HG02973 (cell line): ENCODE data around the gene RBBP8.

Experiments used
- ATAC-seq: cut with Tn5 transposase; IDR thresholded peaks from one replicate; pipeline ENCODE4 v1.9.1; 2021; ENCODE audit warnings: moderate library complexity; ENCODE audit not compliant: unreplicated experiment

Gene RBBP8

DNA sequence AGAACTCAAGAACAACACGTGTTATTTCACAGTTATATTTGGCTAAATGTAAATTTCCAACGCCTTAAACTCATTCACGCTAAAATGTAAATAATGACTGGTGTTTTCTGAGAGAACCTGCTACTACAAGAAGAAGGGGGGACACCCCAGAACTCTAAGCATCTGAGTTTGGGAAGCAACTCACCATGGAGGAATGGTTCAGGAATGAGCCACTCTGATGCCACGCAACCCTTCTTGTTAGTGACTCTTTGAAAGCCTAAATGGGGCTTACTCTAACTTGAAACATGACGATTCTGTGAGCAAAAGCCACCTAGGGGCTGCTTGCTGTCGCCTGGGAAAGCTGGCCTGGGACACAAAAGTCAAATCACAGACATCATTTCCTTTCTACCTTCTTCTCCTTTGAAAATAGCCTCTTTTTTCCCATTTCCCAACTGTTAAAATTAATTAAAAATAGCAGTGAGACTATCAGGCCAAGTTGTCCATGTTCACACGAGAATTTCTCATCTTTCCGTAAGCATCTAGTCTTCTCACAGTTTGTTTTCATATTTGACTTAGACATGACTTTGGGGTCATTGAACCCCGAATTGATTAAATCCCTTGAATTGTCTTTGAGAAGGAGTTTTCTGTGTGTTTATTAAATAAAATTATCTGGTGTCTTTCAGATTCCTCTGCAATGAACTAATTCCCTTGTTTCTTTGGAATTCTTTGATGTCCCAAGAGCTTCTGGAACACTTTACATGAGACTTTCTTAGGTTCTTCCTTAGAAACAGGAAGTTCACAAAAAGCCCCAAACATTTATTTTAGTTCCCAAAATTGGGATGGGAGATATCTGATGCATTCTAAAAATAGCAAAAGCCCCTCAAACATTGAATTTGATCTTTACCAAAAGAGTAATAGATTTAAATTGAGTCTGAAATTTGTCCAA, 126.7 kb downstream of the RBBP8 start:
- ATAC-seq = no peak

DNA sequence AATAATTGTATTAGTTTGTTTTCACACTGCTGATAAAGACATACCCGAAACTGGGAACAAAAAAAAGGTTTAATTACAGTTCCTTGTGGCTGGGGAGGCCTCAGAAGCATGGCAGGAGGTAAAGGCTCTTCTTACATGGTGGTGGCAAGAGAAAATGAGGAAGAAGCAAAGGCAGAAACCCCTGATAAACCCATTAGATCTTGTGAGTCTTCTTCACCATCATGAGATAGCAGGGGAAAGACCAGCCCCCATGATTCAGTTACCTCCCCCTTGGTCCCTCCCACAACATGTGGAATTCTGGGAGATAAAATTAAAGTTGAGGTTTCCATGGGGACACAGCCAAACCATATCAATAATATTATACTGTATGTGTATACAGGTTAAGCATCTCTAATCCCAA, 128.9 kb downstream of the RBBP8 start:
- ATAC-seq = no peak

DNA sequence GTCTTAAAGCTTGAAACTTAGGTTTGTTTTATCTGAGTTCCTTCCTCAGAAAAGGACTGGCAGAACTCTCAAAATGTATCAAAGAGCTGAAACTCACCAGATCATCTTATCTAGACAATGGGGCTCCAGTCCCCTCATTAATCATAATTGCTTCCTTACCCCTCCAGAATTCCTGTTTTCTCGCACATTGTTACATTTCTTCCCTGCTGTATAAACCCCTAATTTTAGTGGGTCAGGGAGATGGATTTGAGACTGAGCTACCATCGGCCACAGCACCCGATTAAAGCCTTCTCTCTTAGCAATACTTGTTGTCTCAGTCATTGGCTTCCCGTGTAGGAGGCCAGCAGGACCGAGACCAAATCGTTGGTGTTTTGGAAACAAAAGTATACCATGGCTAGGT, 130.4 kb downstream of the RBBP8 start:
- no peak for ATAC-seq

DNA sequence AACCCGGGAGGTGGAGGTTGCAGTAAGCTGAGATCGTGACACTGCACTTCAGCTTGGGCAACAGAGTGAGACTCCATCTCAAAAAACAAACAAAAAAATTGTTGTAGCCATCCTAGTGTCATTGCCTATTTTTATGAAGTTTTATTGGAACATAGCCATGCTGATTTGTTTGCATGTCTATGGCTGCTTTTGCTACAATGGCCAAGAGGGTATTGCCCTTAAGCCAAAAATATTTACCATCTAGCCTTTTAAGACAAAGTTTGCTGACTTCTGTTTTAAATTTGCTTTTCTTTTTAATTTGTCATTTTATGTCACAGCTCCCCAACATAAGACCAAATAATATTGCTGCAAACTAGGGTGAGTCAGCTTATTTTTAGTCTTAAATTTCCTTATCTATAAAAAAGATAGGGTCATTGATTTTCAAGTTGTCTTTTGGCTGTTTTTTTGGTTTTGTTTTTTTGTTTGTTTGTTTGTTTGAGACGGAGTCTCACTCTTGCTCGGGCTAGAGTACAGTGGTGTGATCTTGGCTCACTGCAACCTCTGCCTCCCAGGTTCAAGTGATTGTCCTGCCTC, 132.2 kb downstream of the RBBP8 start:
- ATAC-seq = no peak

DNA sequence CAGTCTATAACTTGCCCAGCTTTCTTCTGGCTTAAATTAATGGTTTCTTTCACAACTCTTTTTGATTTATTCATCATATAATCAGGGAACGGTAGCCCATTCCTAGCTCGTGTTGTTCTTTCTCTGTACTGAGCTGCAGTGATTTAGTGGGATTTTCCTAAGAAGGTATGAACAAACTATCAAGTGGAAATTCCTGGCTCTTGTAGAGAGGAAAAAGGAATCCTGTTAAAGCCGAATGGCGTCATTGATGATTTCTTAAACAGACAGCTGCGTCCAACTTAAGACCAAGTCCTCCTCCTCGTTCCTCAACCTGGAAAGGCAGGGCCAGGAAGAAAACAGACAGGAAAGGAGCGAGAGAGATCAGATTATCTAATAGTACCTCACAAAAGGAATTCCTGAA, 132.9 kb downstream of the RBBP8 start:
- no peak for ATAC-seq

DNA sequence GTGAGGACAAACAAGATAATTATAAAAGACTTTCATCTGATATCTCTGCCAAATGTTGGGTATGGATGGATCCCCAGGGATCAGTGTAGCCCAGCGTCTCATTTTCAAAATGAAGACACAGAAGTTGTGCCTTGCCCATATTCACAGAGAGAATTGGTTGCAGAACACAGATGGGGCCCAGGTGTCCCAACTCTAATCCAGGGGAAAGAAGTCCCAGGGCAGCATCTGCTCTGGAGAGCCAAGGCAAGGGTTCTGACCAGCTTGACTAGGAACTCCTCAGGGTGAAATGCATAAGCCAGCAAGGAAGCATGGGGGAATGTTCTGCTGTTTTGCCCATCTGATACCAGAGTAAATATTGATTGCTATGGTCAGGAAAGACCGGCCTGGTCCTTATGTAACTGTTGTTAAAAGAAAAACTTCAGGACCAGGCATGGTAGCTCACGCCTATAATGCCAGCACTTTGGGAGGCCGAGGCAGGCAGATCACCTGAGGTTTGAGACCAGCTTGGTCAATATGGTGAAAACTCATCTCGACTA, 133.4 kb downstream of the RBBP8 start:
- no peak for ATAC-seq

DNA sequence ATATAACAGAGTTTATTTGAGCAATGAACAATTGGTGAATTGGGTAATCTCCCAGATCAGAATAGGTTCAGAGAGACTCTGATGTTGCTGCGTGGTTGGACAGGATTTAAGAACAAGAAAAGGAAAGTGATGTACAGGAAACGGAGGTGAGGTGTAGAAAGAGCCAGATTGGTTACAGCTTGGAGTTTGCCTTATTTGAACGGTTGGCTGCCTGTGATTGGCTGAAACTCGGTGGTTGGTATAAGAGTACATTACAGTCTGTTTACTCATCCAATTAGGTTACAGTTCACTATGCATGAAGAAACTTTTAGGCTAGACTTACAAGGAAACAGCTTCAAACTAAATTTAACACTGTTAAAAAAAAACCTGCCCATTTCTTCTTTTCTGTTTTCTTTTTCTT, 134.1 kb downstream of the RBBP8 start:
- no peak for ATAC-seq

DNA sequence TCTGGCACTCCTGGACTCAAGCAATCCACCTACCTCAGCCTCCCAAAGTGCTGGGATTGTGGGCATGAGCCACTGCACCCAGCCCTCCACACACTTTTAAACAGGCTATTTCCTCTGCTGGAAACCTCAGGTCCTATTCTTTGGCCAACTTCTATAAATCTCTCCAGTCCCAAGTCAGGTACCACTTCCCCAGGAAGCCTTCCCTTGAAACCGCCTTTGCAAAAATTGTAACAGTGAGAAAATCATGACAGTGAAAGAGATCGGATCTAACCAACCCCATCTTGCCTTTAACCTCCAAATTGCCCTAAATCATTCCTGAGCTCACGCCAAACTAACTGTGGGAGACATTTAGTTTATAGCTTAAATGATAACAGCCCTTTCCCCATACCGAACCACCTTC, 134.9 kb downstream of the RBBP8 start:
- ATAC-seq = no peak

DNA sequence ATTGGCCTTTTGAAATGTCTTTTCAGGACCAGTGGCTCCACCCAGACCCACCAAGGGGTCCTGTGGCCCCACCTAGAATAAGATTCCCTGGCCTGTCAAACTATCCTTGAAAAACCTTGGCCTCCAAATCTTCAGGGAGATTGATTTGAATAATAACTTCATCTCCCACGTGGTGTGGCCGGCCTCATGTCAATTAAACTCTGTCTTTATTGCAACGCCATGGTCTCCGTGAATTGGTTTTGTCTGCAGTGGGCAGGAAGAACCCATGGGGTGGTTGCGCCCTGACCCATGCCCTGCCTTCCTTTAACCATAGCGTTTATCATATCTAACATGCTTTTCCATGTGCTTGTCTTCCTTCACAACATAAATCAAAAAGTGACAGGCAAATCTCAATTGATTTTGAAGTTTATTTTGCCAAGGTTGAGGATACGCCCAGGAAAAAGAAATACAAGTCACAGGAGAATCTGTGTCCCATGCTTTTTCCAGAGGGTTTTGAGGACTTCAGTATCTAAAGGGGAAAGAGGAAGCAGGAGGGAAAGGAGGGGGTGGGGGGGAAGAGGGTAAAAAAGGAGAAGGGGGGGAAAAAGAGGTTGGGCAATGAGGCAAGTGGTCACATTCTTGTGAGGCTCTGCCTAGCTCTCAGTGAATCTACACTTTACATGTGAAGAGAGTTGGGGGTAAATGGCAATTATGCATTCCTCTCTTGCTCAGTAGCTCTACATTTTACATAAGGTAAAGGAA, 135.6 kb downstream of the RBBP8 start:
- no peak for ATAC-seq

DNA sequence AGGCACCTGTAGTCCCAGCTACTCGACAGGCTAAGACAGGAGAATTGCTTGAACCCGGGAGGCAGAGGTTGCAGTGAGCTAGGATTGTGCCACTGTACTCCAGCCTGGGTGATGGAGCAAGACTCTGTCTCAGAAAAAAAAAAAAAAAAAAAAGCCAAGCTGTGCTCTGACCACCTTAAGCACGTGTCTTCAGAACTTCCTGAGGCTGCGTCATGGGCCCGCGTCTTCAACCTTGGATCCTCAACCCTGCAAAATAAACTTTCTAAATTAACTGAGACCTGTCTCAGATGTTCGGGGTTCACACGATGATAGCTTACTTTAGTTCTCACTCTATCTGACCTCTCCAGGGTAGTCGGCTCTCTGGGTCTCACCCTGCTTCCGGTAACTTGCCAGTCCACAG, 136.4 kb downstream of the RBBP8 start:
- ATAC-seq = no peak

DNA sequence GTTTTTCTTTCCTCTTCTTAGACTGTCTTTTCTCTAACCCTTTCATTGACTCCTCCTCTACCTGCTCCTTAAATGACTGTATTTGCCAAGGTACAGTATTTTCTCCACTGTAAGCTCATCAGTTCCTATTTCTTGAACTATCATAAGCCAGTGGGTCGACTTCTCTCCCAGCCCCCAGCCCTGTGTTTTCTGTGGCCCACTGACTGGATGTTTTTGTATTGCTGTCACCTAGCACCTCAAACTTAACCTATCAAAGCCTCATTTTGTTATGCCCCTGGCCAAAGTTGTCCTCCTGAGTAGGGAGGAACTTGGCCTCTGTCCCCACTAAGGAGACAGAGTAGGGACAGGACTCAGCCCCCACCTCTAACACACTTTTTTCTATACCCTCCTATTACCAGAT, 136.8 kb downstream of the RBBP8 start:
- no peak for ATAC-seq

DNA sequence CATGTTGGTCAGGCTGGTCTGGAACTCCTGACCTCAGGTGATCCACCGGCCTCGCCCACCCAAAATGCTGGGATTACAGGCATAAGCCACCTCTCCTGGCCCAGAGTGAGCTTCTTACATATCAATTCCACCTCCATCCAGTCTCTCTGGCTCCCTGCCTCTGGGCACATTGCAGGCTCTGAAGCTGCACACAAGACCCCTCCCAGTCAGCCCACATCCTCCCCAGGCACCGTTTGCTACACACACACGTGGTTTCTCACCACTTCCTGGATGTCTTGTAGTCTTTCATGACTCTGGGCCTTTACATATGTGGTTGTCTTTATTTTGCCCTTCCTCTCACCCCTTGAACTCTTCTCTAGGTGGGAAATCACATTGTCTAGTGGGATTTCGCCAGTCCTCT, 138.2 kb downstream of the RBBP8 start:
- ATAC-seq = peak; percentile 97

DNA sequence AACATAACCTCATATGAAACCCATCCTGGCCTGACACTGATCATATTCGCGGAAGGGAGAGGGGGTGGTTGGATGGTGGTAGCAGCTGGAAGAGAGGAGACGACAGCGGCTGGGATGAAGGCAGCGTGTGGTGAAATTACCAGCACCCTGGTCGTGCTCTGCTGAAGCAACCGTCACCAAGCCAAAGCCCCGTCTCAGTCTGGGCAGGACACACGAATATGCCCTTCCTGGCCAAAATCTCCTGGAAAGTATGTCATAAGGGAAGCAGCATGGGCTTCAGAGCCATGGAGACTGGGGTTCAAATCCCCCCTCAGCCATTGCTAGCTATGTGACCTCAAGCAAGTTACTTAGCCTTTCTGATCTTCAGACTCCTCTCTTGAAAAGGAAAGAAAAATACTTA, 139.0 kb downstream of the RBBP8 start:
- no peak for ATAC-seq

DNA sequence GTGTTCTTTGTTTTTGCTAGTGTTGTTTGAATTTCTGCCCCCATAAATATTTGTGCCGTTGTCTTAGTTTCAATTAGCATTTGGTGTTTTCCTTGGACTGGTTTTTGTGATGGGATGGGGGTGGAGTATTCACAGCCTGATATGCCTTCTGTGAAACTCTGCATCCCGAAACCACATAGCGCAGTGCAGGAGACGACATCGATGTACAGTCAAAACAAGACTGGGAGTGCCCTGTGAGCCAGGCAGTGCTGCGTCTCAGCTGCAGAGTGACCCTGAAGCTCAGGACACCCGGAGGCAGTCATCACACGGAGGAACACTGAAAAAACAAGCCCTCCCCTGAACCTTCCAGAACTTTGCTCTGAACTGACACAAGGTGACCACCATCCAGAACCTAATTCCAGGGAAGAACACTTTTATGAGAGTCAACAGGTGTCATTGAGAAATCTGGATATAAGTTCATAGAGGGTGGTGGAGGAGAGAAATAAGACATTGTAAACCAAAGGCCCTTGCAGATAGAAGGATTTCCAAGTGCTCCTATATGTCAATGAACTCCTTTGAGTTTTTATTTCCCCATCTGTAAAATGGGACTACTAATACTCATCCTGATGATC, 141.0 kb downstream of the RBBP8 start:
- ATAC-seq = no peak
